Adrenal gland (tissue), 12 donors: ENCODE measurements around the gene SPEM1. TPM values are rescaled to one million over a fixed set of nuclear protein-coding genes. Genes with fewer than 3 reads are reported as not detected.

Experiments used
- polyA plus RNA-seq, 3 donors: library from polyadenylated mRNA; stranded (reverse); fragments of 200-250 nt in 2 of 3; fragments of 350-450 nt in 1 of 3; fragmentation: Illumina TruSeq in 1 of 3; extraction: RNeasy Lipid Tissue Mini Kit (QIAGEN cat#74804) in 1 of 3; gene quantifications; one replicate each; pipeline ENCODE4 v1.2.3, GENCODE V29; 2013 to 2014
- total RNA-seq, 9 donors: library from RNA; depleted of rRNA in 4 of 9; stranded (reverse); fragments of >200 nt in 4 of 9; fragments of 120-200 nt in 1 of 9; fragmentation: NEBNext Ultra II Directional in 1 of 9; extraction: Animal tissue kit (Norgen Biotek cat#: 25700) in 1 of 9; gene quantifications; one replicate each; pipeline versions ENCODE4 v1.1.0 to v1.2.4, GENCODE V29; 2013 to 2023
- donor health status: healthy with polysubstance abuse.
- donor health status: Bipolar disorder and iron deficiency.
- donor health status: DM: yes; HTN: yes; CAD: no.
- donor health status: DM: no; HTN: no; CAD: no.
- donor health status: DM: no; HTN: no; CAD: no.
- donor health status: DM: yes; HTN: yes; CAD: no.

The SPEM1 gene
- total and polyA plus RNA-seq, 12 donors: not detected

Other genes starting within 250 kb of the SPEM1 start
Only the 30 nearest of the 39 such genes appear.
- gene GABARAP, start 177.9 kb upstream of the SPEM1 start, total RNA-seq: 1,000 to 10,000 TPM in 1 of 9 donors, 100 to 1,000 TPM in 8; 195 to 1,049 (median 833) TPM
- gene GABARAP, start 177.9 kb upstream of the SPEM1 start, polyA plus RNA-seq: 1,000 to 10,000 TPM in 2 of 3 donors, 100 to 1,000 TPM in 1; 694 to 1,285 (median 1,047) TPM
- gene CTDNEP1, start 168.6 kb upstream of the SPEM1 start, total RNA-seq: 100 to 1,000 TPM in 5 of 9 donors, 10 to 100 TPM in 4; 30.3 to 144 (median 125) TPM
- gene CTDNEP1, start 168.6 kb upstream of the SPEM1 start, polyA plus RNA-seq: 100 to 1,000 TPM in 1 of 3 donors, 10 to 100 TPM in 2; 67.9 to 177 (median 84.4) TPM
- gene ELP5, start 168.1 kb upstream of the SPEM1 start, total RNA-seq: 10 to 100 TPM; 28.0 to 82.7 (median 58.8) TPM
- 10 to 100 TPM; 39.0 to 96.5 (median 77.4) TPM for gene ELP5, start 168.1 kb upstream of the SPEM1 start, polyA plus RNA-seq
- gene CLDN7, start 157.8 kb upstream of the SPEM1 start, total RNA-seq: 10 to 100 TPM in 4 of 9 donors, 1 to 10 TPM in 5; 2.0 to 35.6 (median 7.0) TPM
- gene CLDN7, start 157.8 kb upstream of the SPEM1 start, polyA plus RNA-seq: 1 to 10 TPM; 1.6 to 9.7 (median 5.3) TPM
- gene SLC2A4, start 138.6 kb upstream of the SPEM1 start, total RNA-seq: 10 to 100 TPM in 4 of 9 donors, 1 to 10 TPM in 5; 1.8 to 30.0 (median 7.8) TPM
- 10 to 100 TPM in 1 of 3 donors, 1 to 10 TPM in 1, under 1 TPM in 1; 0.75 to 12.7 (median 5.6) TPM for gene SLC2A4, start 138.6 kb upstream of the SPEM1 start, polyA plus RNA-seq
- gene YBX2, start 125.7 kb upstream of the SPEM1 start, total RNA-seq: under 1 TPM in 4 of 9 donors, not detected in 5; 0.06 to 0.28 (median 0.09) TPM
- 1 to 10 TPM in 1 of 3 donors, under 1 TPM in 1, not detected in 1; 0.88 to 1.4 TPM for gene YBX2, start 125.7 kb upstream of the SPEM1 start, polyA plus RNA-seq
- 100 to 1,000 TPM; 110 to 666 (median 262) TPM for gene EIF5A, start 112.7 kb upstream of the SPEM1 start, total RNA-seq
- 100 to 1,000 TPM; 469 to 594 (median 589) TPM for gene EIF5A, start 112.7 kb upstream of the SPEM1 start, polyA plus RNA-seq
- gene GPS2, start 105.0 kb upstream of the SPEM1 start, total RNA-seq: 100 to 1,000 TPM in 5 of 9 donors, 10 to 100 TPM in 4; 69.1 to 124 (median 100) TPM
- 100 to 1,000 TPM; 167 to 196 (median 191) TPM for gene GPS2, start 105.0 kb upstream of the SPEM1 start, polyA plus RNA-seq
- gene NEURL4, start 91.0 kb upstream of the SPEM1 start, total RNA-seq: 10 to 100 TPM; 10.4 to 46.9 (median 25.0) TPM
- gene NEURL4, start 91.0 kb upstream of the SPEM1 start, polyA plus RNA-seq: 100 to 1,000 TPM in 1 of 3 donors, 10 to 100 TPM in 1, 1 to 10 TPM in 1; 8.7 to 111 (median 45.5) TPM
- 10 to 100 TPM in 4 of 9 donors, 1 to 10 TPM in 5; 2.9 to 54.7 (median 9.7) TPM for gene ACAP1, start 83.8 kb upstream of the SPEM1 start, total RNA-seq
- 10 to 100 TPM in 2 of 3 donors, 1 to 10 TPM in 1; 2.1 to 54.1 (median 21.9) TPM for gene ACAP1, start 83.8 kb upstream of the SPEM1 start, polyA plus RNA-seq
- gene KCTD11, start 68.2 kb upstream of the SPEM1 start, total RNA-seq: 10 to 100 TPM in 6 of 9 donors, 1 to 10 TPM in 3; 6.8 to 13.8 (median 11.5) TPM
- 1 to 10 TPM; 5.2 to 10.0 (median 7.1) TPM for gene KCTD11, start 68.2 kb upstream of the SPEM1 start, polyA plus RNA-seq
- not detected for gene TMEM95, start 65.2 kb upstream of the SPEM1 start, total RNA-seq
- gene TMEM95, start 65.2 kb upstream of the SPEM1 start, polyA plus RNA-seq: not detected
- gene TNK1, start 39.2 kb upstream of the SPEM1 start, total RNA-seq: 1 to 10 TPM in 7 of 9 donors, under 1 TPM in 2; 0.06 to 8.7 (median 2.1) TPM
- 1 to 10 TPM in 2 of 3 donors, under 1 TPM in 1; 0.13 to 3.9 (median 1.6) TPM for gene TNK1, start 39.2 kb upstream of the SPEM1 start, polyA plus RNA-seq
- gene PLSCR3, start 25.8 kb upstream of the SPEM1 start, total RNA-seq: 10 to 100 TPM in 8 of 9 donors, 1 to 10 TPM in 1; 7.7 to 34.5 (median 27.0) TPM
- gene PLSCR3, start 25.8 kb upstream of the SPEM1 start, polyA plus RNA-seq: 10 to 100 TPM; 13.2 to 42.5 (median 32.9) TPM
- 100 to 1,000 TPM in 3 of 9 donors, 10 to 100 TPM in 6; 52.9 to 205 (median 92.4) TPM for gene TMEM256, start 16.2 kb upstream of the SPEM1 start, total RNA-seq
- gene TMEM256, start 16.2 kb upstream of the SPEM1 start, polyA plus RNA-seq: 100 to 1,000 TPM in 2 of 3 donors, 10 to 100 TPM in 1; 48.5 to 334 (median 254) TPM
- gene NLGN2, start 12.5 kb upstream of the SPEM1 start, total RNA-seq: 10 to 100 TPM in 6 of 9 donors, 1 to 10 TPM in 3; 2.8 to 34.8 (median 14.4) TPM
- gene NLGN2, start 12.5 kb upstream of the SPEM1 start, polyA plus RNA-seq: 10 to 100 TPM in 2 of 3 donors, 1 to 10 TPM in 1; 7.7 to 44.6 (median 28.1) TPM
- gene SPEM2, start 5.3 kb downstream of the SPEM1 start, total RNA-seq: not detected
- gene SPEM2, start 5.3 kb downstream of the SPEM1 start, polyA plus RNA-seq: not detected
- not detected for gene SPEM3, start 8.5 kb downstream of the SPEM1 start, total RNA-seq
- not detected for gene SPEM3, start 8.5 kb downstream of the SPEM1 start, polyA plus RNA-seq
- gene TMEM102, start 15.1 kb downstream of the SPEM1 start, total RNA-seq: 10 to 100 TPM in 4 of 9 donors, 1 to 10 TPM in 5; 5.7 to 26.6 (median 8.8) TPM
- 1 to 10 TPM; 2.1 to 8.7 (median 6.6) TPM for gene TMEM102, start 15.1 kb downstream of the SPEM1 start, polyA plus RNA-seq
- 10 to 100 TPM; 12.1 to 76.7 (median 23.4) TPM for gene FGF11, start 19.2 kb downstream of the SPEM1 start, total RNA-seq
- gene FGF11, start 19.2 kb downstream of the SPEM1 start, polyA plus RNA-seq: 10 to 100 TPM; 10.2 to 33.2 (median 19.2) TPM
- gene CHRNB1, start 24.7 kb downstream of the SPEM1 start, total RNA-seq: 10 to 100 TPM; 18.7 to 56.3 (median 37.9) TPM
- 10 to 100 TPM; 32.2 to 40.8 (median 32.9) TPM for gene CHRNB1, start 24.7 kb downstream of the SPEM1 start, polyA plus RNA-seq
- 100 to 1,000 TPM in 1 of 9 donors, 10 to 100 TPM in 8; 16.6 to 111 (median 75.3) TPM for gene ZBTB4, start 59.3 kb downstream of the SPEM1 start, total RNA-seq
- gene ZBTB4, start 59.3 kb downstream of the SPEM1 start, polyA plus RNA-seq: 10 to 100 TPM; 30.0 to 59.6 (median 54.6) TPM
- gene SLC35G6, start 61.1 kb downstream of the SPEM1 start, total RNA-seq: not detected
- under 1 TPM in 1 of 3 donors, not detected in 2; 0.24 TPM for gene SLC35G6, start 61.1 kb downstream of the SPEM1 start, polyA plus RNA-seq
- 100 to 1,000 TPM in 5 of 9 donors, 10 to 100 TPM in 4; 34.9 to 172 (median 117) TPM for gene POLR2A, start 64.0 kb downstream of the SPEM1 start, total RNA-seq
- gene POLR2A, start 64.0 kb downstream of the SPEM1 start, polyA plus RNA-seq: 10 to 100 TPM; 19.3 to 80.4 (median 58.7) TPM
- 100 to 1,000 TPM in 2 of 9 donors, 10 to 100 TPM in 6, 1 to 10 TPM in 1; 3.3 to 134 (median 52.8) TPM for gene TNFSF12, start 128.7 kb downstream of the SPEM1 start, total RNA-seq
- gene TNFSF12, start 128.7 kb downstream of the SPEM1 start, polyA plus RNA-seq: 10 to 100 TPM; 18.8 to 70.8 (median 65.6) TPM
- 10 to 100 TPM in 8 of 9 donors, under 1 TPM in 1; 1.00 to 75.2 (median 43.7) TPM for gene TNFSF13, start 138.4 kb downstream of the SPEM1 start, total RNA-seq
- gene TNFSF13, start 138.4 kb downstream of the SPEM1 start, polyA plus RNA-seq: 10 to 100 TPM; 19.4 to 39.1 (median 25.2) TPM
- 10 to 100 TPM; 28.4 to 55.3 (median 44.2) TPM for gene SENP3, start 141.6 kb downstream of the SPEM1 start, total RNA-seq
- gene SENP3, start 141.6 kb downstream of the SPEM1 start, polyA plus RNA-seq: 10 to 100 TPM; 29.0 to 72.4 (median 38.4) TPM
- gene CD68, start 159.3 kb downstream of the SPEM1 start, total RNA-seq: 100 to 1,000 TPM in 6 of 9 donors, 10 to 100 TPM in 3; 19.4 to 177 (median 157) TPM
- gene CD68, start 159.3 kb downstream of the SPEM1 start, polyA plus RNA-seq: 100 to 1,000 TPM in 2 of 3 donors, 10 to 100 TPM in 1; 32.3 to 207 (median 133) TPM
- 100 to 1,000 TPM in 6 of 9 donors, 10 to 100 TPM in 3; 65.9 to 267 (median 124) TPM for gene MPDU1, start 163.5 kb downstream of the SPEM1 start, total RNA-seq
- 100 to 1,000 TPM in 1 of 3 donors, 10 to 100 TPM in 2; 70.1 to 200 (median 81.6) TPM for gene MPDU1, start 163.5 kb downstream of the SPEM1 start, polyA plus RNA-seq
- gene SOX15, start 169.8 kb downstream of the SPEM1 start, total RNA-seq: 1 to 10 TPM in 1 of 9 donors, under 1 TPM in 6, not detected in 2; 0.42 to 2.0 (median 0.92) TPM
- gene SOX15, start 169.8 kb downstream of the SPEM1 start, polyA plus RNA-seq: 1 to 10 TPM in 2 of 3 donors, under 1 TPM in 1; 0.29 to 2.4 (median 1.9) TPM